Thyroid gland (tissue), 4 donors: ENCODE data around the gene BCAS3.

Source experiments
- CTCF ChIP-seq, 6 experiments: fragments of 200-600 bp in 3 of 6; fragments of 450-650 bp in 3 of 6; sonication (generic) in 3 of 6; IDR thresholded peaks; one replicate each; pipeline ENCODE4 v1.5.1; 2016 to 2019; ENCODE audit warnings: antibody characterized with exemption in 6 of 6, mild to moderate bottlenecking in 2 of 6, inconsistent platforms in 1 of 6, moderate library complexity in 1 of 6
- POLR2A ChIP-seq, 2 donors: fragments of 450-650 bp; IDR thresholded peaks; one replicate each; pipeline ENCODE4 v1.6.1; 2017; ENCODE audit warnings: antibody characterized with exemption in 2 of 2, mild to moderate bottlenecking in 2 of 2, moderate library complexity in 1 of 2

GRCh38 chr17:61316633-61317032 is 639.0 kb downstream of the BCAS3 start:
- TF ChIP-seq CTCF (IDR thresholded peaks at IDR 0.05) (no peak), POLR2A (IDR thresholded peaks at IDR 0.05) (no peak)
